HepG2 (cell line): ENCODE measurements around the gene KCTD13. TPM values are rescaled to one million over a fixed set of nuclear protein-coding genes. Genes with fewer than 3 reads are reported as not detected.

ENCODE experiments used
- ATAD3A ChIP-seq: sonication (generic); formaldehyde crosslinking; IDR thresholded peaks from 2 replicates; pipeline ENCODE4 v1.4.0; 2020; ENCODE audit warnings: missing genetic modification reagents
- CEBPG ChIP-seq: IDR thresholded peaks from 2 replicates; pipeline ENCODE4 v1.6.1; 2016
- GZF1 ChIP-seq: sonication (generic); formaldehyde crosslinking; IDR thresholded peaks from 2 replicates; pipeline ENCODE4 v1.5.1; 2020; ENCODE audit warnings: mild to moderate bottlenecking, missing genetic modification reagents
- HOXA5 ChIP-seq: sonication (generic); formaldehyde crosslinking; IDR thresholded peaks from 2 replicates; pipeline ENCODE4 v1.4.0; 2020; ENCODE audit warnings: missing genetic modification reagents
- RORA ChIP-seq: sonication (generic); formaldehyde crosslinking; IDR thresholded peaks from 2 replicates; pipeline ENCODE4 v1.5.0; 2020; ENCODE audit warnings: mild to moderate bottlenecking, missing genetic modification reagents, moderate library complexity
- TAF15 ChIP-seq: fragments of 200-400 bp; formaldehyde crosslinking; IDR thresholded peaks from one replicate; pipeline ENCODE4 v1.6.1; 2018; ENCODE audit warnings: mild to moderate bottlenecking, low read depth, low read length; ENCODE audit not compliant: poor library complexity, severe bottlenecking
- TEAD3 ChIP-seq: optimal IDR thresholded peaks from 2 replicates; pipeline ENCODE3; 2016; ENCODE audit warnings: borderline replicate concordance
- ZNF550 ChIP-seq: sonication (generic); formaldehyde crosslinking; IDR thresholded peaks from 2 replicates; pipeline ENCODE4 v1.4.0; 2020; ENCODE audit warnings: mild to moderate bottlenecking, missing genetic modification reagents, borderline replicate concordance
- ZNF678 ChIP-seq: sonication (generic); formaldehyde crosslinking; IDR thresholded peaks from 2 replicates; pipeline ENCODE4 v1.4.0; 2020; ENCODE audit warnings: mild to moderate bottlenecking, missing genetic modification reagents
- ZNF773 ChIP-seq: sonication (generic); formaldehyde crosslinking; IDR thresholded peaks from 2 replicates; pipeline ENCODE4 v1.4.0; 2020; ENCODE audit warnings: missing genetic modification reagents, borderline replicate concordance
- ZNF841 ChIP-seq: sonication (generic); formaldehyde crosslinking; IDR thresholded peaks from 2 replicates; pipeline ENCODE4 v1.8.1; 2023; ENCODE audit warnings: missing genetic modification reagents, borderline replicate concordance
- ZSCAN30 ChIP-seq: sonication (generic); formaldehyde crosslinking; IDR thresholded peaks from 2 replicates; pipeline ENCODE4 v1.5.0; 2020; ENCODE audit warnings: mild to moderate bottlenecking, missing genetic modification reagents
- polyA plus RNA-seq, 8 experiments: library from polyadenylated mRNA; depleted of rRNA in 3 of 8; stranded (reverse) in 7 of 8; unstranded in 1 of 8; fragments of >200 nt; fragmentation: Illumina TruSeq in 4 of 8; extraction: Trizol in 4 of 8; gene quantifications; 2 replicates each; pipeline versions ENCODE4 v1.2.1 to v1.2.3, GENCODE V29; 2011 to 2016; ENCODE audit warnings: low read depth in 4 of 8, missing spikeins in 1 of 8, mixed read lengths in 1 of 8; ENCODE audit not compliant: insufficient read depth in 1 of 8
- total RNA-seq, 5 experiments: library from RNA; depleted of rRNA; stranded (reverse); fragments of >200 nt; fragmentation: Illumina TruSeq; extraction: Trizol; gene quantifications; 2 replicates each; pipeline ENCODE4 v1.2.3, GENCODE V29; 2016; ENCODE audit warnings: low read depth in 1 of 5
- TF ChIP-seq, protein P1 (sequence below), 2 experiments: sonication (generic) in 1 of 2; formaldehyde crosslinking in 1 of 2; IDR thresholded peaks; 2 replicates each; pipeline versions ENCODE4 v1.4.0 to v1.6.1; 2016 to 2020; ENCODE audit warnings: borderline replicate concordance in 1 of 2, low read depth in 1 of 2, mild to moderate bottlenecking in 1 of 2, missing genetic modification reagents in 1 of 2
- TF ChIP-seq, protein P2 (sequence below): IDR thresholded peaks from 2 replicates; pipeline ENCODE4 v1.6.1; 2016
- TF ChIP-seq, protein P3 (sequence below): sonication (generic); formaldehyde crosslinking; conservative IDR thresholded peaks from 2 replicates; pipeline ENCODE4 v1.8.0; 2022; ENCODE audit warnings: missing genetic modification reagents
- TF ChIP-seq, protein P4 (sequence below), 2 experiments: sonication (generic) in 1 of 2; formaldehyde crosslinking in 1 of 2; IDR thresholded peaks; 2 replicates each; pipeline versions ENCODE4 v1.6.1 to v1.9.0; 2014 to 2022; ENCODE audit warnings: antibody characterized with exemption in 1 of 2, borderline replicate concordance in 1 of 2, inconsistent platforms in 1 of 2, low read depth in 1 of 2, missing genetic modification reagents in 1 of 2

Gene KCTD13
- total and polyA plus RNA-seq, 2 of the 13 experiments (the other 11 are each of a cell fraction or from before 2014, with no cell fraction given), result 6.3 to 14.7 TPM

DNA sequence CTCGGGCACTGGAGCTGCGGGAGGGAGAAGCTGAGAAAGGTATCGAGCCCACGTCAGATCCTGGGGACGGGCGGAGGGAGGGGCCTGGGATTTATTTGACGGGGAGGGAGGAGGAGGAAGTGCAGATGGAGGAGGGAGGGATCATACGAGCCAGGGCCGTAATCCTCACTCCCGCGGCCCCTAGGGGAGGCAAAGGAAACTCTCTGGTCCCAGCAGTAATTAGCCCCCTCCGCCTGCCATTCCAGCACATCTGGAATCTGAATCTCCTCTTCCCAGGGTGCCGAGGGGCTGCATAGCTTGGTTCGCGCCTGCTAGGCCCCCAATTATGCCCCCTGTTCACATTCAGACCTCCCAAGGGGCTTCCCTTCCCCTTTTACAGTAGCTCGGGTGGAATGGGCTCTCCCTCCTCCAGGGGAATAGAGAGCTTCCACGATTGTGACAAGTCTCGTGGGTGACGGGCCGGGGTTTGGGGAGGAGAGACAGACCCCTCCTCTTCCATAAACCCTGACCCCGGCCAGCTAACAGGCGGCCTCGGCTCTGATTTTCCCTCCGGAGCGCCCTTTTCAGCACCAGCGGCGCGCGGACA, 26.4 kb downstream of the KCTD13 start, which contains the start of gene SEZ6L2 (continued):
- peak; percentile 99; the same call in 1 of the 2 replicates for TF ChIP-seq HOXA5 (CRISPR knock-in tag)
- peak; percentile 50 for TF ChIP-seq TEAD3 (CRISPR knock-in tag)
- no peak for TF ChIP-seq ZNF841 (CRISPR knock-in tag)
- TF ChIP-seq, protein P1, sequence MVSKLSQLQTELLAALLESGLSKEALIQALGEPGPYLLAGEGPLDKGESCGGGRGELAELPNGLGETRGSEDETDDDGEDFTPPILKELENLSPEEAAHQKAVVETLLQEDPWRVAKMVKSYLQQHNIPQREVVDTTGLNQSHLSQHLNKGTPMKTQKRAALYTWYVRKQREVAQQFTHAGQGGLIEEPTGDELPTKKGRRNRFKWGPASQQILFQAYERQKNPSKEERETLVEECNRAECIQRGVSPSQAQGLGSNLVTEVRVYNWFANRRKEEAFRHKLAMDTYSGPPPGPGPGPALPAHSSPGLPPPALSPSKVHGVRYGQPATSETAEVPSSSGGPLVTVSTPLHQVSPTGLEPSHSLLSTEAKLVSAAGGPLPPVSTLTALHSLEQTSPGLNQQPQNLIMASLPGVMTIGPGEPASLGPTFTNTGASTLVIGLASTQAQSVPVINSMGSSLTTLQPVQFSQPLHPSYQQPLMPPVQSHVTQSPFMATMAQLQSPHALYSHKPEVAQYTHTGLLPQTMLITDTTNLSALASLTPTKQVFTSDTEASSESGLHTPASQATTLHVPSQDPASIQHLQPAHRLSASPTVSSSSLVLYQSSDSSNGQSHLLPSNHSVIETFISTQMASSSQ (IDR thresholded peaks at IDR 0.05; ENCODE audit: low read depth), result no peak
- TF ChIP-seq, protein P1 (CRISPR knock-in tag; IDR thresholded peaks at IDR 0.05; ENCODE audit: borderline replicate concordance), result no peak
- TF ChIP-seq ZNF550 (CRISPR knock-in tag), result no peak
- TF ChIP-seq, protein P2, sequence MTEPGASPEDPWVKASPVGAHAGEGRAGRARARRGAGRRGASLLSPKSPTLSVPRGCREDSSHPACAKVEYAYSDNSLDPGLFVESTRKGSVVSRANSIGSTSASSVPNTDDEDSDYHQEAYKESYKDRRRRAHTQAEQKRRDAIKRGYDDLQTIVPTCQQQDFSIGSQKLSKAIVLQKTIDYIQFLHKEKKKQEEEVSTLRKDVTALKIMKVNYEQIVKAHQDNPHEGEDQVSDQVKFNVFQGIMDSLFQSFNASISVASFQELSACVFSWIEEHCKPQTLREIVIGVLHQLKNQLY (CRISPR knock-in tag), result no peak; the same call in 1 of the 2 replicates
- TF ChIP-seq RORA (CRISPR knock-in tag), result no peak
- no peak for TF ChIP-seq TAF15
- TF ChIP-seq GZF1, result peak; percentile 83
- no peak for TF ChIP-seq CEBPG (CRISPR knock-in tag)
- TF ChIP-seq, protein P3, sequence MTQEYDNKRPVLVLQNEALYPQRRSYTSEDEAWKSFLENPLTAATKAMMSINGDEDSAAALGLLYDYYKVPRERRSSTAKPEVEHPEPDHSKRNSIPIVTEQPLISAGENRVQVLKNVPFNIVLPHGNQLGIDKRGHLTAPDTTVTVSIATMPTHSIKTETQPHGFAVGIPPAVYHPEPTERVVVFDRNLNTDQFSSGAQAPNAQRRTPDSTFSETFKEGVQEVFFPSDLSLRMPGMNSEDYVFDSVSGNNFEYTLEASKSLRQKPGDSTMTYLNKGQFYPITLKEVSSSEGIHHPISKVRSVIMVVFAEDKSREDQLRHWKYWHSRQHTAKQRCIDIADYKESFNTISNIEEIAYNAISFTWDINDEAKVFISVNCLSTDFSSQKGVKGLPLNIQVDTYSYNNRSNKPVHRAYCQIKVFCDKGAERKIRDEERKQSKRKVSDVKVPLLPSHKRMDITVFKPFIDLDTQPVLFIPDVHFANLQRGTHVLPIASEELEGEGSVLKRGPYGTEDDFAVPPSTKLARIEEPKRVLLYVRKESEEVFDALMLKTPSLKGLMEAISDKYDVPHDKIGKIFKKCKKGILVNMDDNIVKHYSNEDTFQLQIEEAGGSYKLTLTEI (CRISPR knock-in tag), result no peak
- TF ChIP-seq ZSCAN30 (CRISPR knock-in tag), result no peak; the same call in 1 of the 2 replicates
- TF ChIP-seq ZNF678 (CRISPR knock-in tag), result no peak
- TF ChIP-seq, protein P4, sequence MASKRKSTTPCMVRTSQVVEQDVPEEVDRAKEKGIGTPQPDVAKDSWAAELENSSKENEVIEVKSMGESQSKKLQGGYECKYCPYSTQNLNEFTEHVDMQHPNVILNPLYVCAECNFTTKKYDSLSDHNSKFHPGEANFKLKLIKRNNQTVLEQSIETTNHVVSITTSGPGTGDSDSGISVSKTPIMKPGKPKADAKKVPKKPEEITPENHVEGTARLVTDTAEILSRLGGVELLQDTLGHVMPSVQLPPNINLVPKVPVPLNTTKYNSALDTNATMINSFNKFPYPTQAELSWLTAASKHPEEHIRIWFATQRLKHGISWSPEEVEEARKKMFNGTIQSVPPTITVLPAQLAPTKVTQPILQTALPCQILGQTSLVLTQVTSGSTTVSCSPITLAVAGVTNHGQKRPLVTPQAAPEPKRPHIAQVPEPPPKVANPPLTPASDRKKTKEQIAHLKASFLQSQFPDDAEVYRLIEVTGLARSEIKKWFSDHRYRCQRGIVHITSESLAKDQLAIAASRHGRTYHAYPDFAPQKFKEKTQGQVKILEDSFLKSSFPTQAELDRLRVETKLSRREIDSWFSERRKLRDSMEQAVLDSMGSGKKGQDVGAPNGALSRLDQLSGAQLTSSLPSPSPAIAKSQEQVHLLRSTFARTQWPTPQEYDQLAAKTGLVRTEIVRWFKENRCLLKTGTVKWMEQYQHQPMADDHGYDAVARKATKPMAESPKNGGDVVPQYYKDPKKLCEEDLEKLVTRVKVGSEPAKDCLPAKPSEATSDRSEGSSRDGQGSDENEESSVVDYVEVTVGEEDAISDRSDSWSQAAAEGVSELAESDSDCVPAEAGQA (IDR thresholded peaks at IDR 0.05; ENCODE audit: low read depth), result no peak
- TF ChIP-seq, protein P4 (CRISPR knock-in tag; IDR thresholded peaks at IDR 0.05; ENCODE audit: borderline replicate concordance), result peak; percentile 99; the same call in 1 of the 2 replicates
- 0 out of 2 replicates have a peak, but pooled peaks have one; percentile 83 for TF ChIP-seq ATAD3A (CRISPR knock-in tag)
- 0 out of 2 replicates have a peak, but pooled peaks have one; percentile 98 for TF ChIP-seq ZNF773 (CRISPR knock-in tag)
